HEK293T (cell line): ENCODE results near the gene RNF152.

Source experiments
- BHLHE40 ChIP-seq: fragments of 450-650 bp; IDR thresholded peaks from 2 replicates; pipeline ENCODE4 v1.6.1; 2016; ENCODE audit warnings: mild to moderate bottlenecking, moderate library complexity, borderline replicate concordance
- CTBP1 ChIP-seq: fragments of 450-650 bp; IDR thresholded peaks from 2 replicates; pipeline ENCODE4 v1.6.1; 2016; ENCODE audit warnings: borderline replicate concordance
- ELF4 ChIP-seq: fragments of 450-650 bp; IDR thresholded peaks from 2 replicates; pipeline ENCODE4 v1.6.1; 2017; ENCODE audit warnings: antibody characterized with exemption
- FOXA1 ChIP-seq: fragments of 450-650 bp; IDR thresholded peaks from 2 replicates; pipeline ENCODE4 v1.6.1; 2016; ENCODE audit warnings: mild to moderate bottlenecking
- FOXK2 ChIP-seq: fragments of 450-650 bp; IDR thresholded peaks from 2 replicates; pipeline ENCODE4 v1.6.1; 2016; ENCODE audit warnings: mild to moderate bottlenecking
- FOXM1 ChIP-seq: fragments of 450-650 bp; IDR thresholded peaks from 2 replicates; pipeline ENCODE4 v1.6.1; 2017; ENCODE audit warnings: mild to moderate bottlenecking, borderline replicate concordance
- L3MBTL2 ChIP-seq: fragments of 450-650 bp; conservative IDR thresholded peaks from 2 replicates; pipeline ENCODE4 v1.6.1; 2016; ENCODE audit warnings: mild to moderate bottlenecking
- LEF1 ChIP-seq: fragments of 450-650 bp; IDR thresholded peaks from 2 replicates; pipeline ENCODE4 v1.6.1; 2017; ENCODE audit warnings: mild to moderate bottlenecking, borderline replicate concordance
- NFRKB ChIP-seq: fragments of 450-650 bp; IDR thresholded peaks from 2 replicates; pipeline ENCODE4 v1.6.1; 2016; ENCODE audit warnings: mild to moderate bottlenecking, moderate library complexity
- SP1 ChIP-seq: fragments of 450-650 bp; IDR thresholded peaks from 2 replicates; pipeline ENCODE4 v1.6.1; 2017
- SUZ12 ChIP-seq: fragments of 450-650 bp; IDR thresholded peaks from 2 replicates; pipeline ENCODE4 v1.6.1; 2016; ENCODE audit warnings: mild to moderate bottlenecking

GRCh38 chr18:61941948-61942471 is 49.2 kb upstream of the RNF152 start:
- TF ChIP-seq ELF4 = no peak
- no peak for TF ChIP-seq SP1
- TF ChIP-seq FOXK2 = no peak
- no peak for TF ChIP-seq L3MBTL2
- no peak for TF ChIP-seq CTBP1
- no peak for TF ChIP-seq FOXM1
- no peak for TF ChIP-seq SUZ12
- no peak for TF ChIP-seq FOXA1
- TF ChIP-seq LEF1 = no peak
- no peak for TF ChIP-seq BHLHE40
- no peak for TF ChIP-seq NFRKB
